Head of caudate nucleus (tissue), 42 donors: ENCODE results near the gene PDHX.
"Not testable (repeated sequence)": the region's sequence is repeated elsewhere in the genome, so short reads cannot be mapped to it uniquely, and the experiment has no call there.

Source experiments
- DNase-seq, 42 donors: peaks; one replicate each; pipeline versions ENCODE4 v3.0.0 to v3.0.0-alpha.2; 2020 to 2021; ENCODE audit warnings: mixed read lengths in 7 of 42
- intact Hi-C: fragments of 100-400 bp; cut with DNase I; formaldehyde crosslinking; loops from one replicate; pipeline ENCODE4 v1.15.0; 2022

PDHX gene

DNA sequence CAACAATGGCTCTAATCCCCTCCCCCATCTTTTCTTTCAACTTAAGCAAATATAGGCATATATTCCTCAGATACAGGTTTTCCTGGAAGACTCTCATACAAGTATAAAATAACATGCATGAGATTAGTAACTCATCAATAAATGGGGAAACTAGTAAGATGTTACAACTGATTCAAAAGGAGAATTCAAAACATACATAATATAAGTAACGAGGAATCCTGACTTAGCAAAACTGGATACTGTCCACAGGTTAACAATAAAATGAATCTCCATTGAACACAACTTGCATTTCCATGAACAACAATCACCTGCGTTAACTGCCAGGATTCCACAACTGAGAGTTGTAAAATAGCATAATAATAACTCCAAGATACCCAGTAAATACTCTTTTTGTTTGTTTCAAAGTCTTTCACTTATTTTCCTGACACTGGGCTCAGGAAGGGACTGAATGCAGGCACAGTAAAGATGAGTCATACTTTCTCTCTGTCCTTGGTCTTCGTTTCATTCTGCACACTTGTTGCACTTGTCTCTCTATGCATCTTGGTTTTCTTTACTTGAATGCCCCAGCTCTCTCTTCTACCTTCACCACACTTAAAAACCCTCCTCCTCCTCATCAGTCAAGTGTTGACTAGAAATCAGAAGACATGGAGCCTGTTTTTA is 8.4 kb upstream of the PDHX start:
- no peak for DNase-seq
- intact Hi-C loops = loop anchor here (10.0 kb wide), 1 partner anchor 543 kb away; no protein-coding TSS in a partner anchor

- no peak for DNase-seq
- intact Hi-C loops = loop anchor here (10.0 kb wide), 1 partner anchor 545 kb away; no protein-coding TSS in a partner anchor
Observed at GRCh38 chr11:34909415-34909814, 7.0 kb upstream of the PDHX start.

GRCh38 chr11:34909955-34910354 is 6.5 kb upstream of the PDHX start:
- intact Hi-C loops = loop anchor here (10.0 kb wide), 1 partner anchor 545 kb away; no protein-coding TSS in a partner anchor
- no peak for DNase-seq

GRCh38 chr11:34910817-34911216 is 5.6 kb upstream of the PDHX start:
- intact Hi-C loops = no loop called here
- DNase-seq = no peak

GRCh38 chr11:34911676-34912075 is 4.7 kb upstream of the PDHX start:
- no peak for DNase-seq
- intact Hi-C loops = no loop called here

GRCh38 chr11:34913556-34913955 is 2.9 kb upstream of the PDHX start:
- DNase-seq, intact Hi-C loops: not testable (repeated sequence)

DNA sequence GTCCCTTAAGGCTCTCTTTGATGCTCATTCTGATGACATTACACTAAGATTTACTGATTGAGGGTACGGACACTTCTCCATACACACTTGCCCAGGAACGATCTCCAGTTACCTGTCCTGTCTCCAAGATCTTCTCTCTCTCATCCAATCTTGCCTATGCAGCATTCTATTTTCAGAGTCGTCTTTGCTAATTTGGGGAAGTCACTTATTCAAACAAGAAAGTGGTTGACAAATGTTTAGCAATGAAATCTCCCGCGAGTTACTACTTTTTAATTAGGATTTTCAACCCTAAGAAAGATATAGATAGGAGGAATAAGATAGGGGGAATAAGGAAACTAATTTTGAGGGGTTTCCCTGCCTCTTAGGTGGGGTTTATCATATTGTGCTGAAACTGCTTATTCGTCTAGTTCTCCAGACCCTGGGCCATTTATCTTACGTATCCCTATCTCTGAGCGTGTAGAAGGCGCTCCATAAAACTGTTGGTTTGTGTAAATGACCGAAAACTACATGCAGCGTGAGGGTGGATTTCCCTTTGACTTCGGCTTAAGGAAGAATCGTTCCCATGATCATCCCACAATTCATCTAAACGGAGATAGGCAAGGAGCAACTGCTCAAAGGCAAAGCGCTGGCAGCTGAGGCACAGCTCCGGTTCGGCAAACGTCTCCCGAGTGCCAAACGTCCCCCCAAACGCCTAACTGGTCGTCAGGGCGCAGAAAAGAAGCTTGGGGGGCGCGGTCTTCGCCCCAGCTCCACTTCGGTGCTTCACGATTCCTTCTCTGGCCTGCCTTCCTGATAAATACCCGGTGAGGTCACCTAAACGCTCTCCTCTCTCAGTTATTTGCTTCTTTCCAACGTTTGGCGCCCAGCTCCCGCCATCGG is 1.0 kb upstream of the PDHX start:
- intact Hi-C loops = no loop called here
- peak in 33 of 42 donors; percentile 18 to 71 (median 39) for DNase-seq

- DNase-seq = peak in 22 of 42 donors; percentile 6 to 67 (median 28)
- intact Hi-C loops = no loop called here
Observed at GRCh38 chr11:34916843-34917770, 689 bp downstream of the PDHX start.

GRCh38 chr11:34921156-34921555 is 4.7 kb downstream of the PDHX start:
- intact Hi-C loops = loop anchor here (10.0 kb wide), 1 partner anchor 564 kb away; no protein-coding TSS in a partner anchor
- no peak for DNase-seq

DNA sequence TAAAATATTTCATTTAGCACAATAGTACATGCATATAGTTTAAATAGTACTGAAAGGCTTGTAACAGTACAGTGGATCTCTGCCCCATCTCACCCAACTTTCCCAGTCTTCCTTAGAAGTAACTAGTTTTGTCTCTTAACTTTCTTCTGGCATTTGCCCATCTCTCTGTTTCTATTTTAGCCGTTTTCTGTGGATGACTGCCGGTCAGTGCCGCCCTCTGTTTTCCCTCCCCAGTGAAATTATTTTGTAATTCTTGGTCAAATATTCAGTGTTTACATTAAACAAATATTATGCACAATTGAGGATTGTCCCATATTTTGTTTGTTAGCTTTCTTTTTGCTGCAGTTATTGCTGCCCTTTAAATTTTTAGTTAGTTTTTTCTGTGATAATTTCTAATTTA is 8.3 kb downstream of the PDHX start:
- no peak for DNase-seq

GRCh38 chr11:34926101-34926830 is 9.8 kb downstream of the PDHX start:
- DNase-seq = peak in 7 of 42 donors; percentile 7 to 58 (median 33)
- intact Hi-C loops = loop anchor here (5.0 to 10.0 kb wide), 2 partner anchors 466 to 559 kb away; no protein-coding TSS in a partner anchor

More for the DNA sequence above, 8.3 kb downstream of the PDHX start:
- intact Hi-C loops = loop anchor here (5.0 to 10.0 kb wide), 2 partner anchors 468 to 560 kb away; no protein-coding TSS in a partner anchor

DNA sequence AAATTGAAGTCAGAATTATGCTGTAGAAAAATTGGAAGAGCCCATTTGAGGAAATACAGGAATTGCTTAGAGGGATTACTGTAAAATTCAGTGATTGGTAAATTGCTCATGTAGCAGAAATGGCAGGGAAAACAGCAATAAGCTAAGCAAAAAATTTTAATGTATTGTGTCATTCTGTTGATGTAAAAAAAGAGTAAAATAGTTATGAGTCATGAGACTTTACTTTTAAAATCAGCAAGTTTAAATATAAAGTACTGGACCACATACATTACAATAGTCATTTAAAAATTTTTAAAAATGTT is 10.4 kb downstream of the PDHX start:
- intact Hi-C loops = loop anchor here (5.0 to 10.0 kb wide), 2 partner anchors 466 to 558 kb away; no protein-coding TSS in a partner anchor
- DNase-seq = no peak

GRCh38 chr11:34928268-34928959 is 12.0 kb downstream of the PDHX start:
- no peak for DNase-seq
- intact Hi-C loops = loop anchor here (5.0 to 10.0 kb wide), 2 partner anchors 464 to 556 kb away; no protein-coding TSS in a partner anchor

DNA sequence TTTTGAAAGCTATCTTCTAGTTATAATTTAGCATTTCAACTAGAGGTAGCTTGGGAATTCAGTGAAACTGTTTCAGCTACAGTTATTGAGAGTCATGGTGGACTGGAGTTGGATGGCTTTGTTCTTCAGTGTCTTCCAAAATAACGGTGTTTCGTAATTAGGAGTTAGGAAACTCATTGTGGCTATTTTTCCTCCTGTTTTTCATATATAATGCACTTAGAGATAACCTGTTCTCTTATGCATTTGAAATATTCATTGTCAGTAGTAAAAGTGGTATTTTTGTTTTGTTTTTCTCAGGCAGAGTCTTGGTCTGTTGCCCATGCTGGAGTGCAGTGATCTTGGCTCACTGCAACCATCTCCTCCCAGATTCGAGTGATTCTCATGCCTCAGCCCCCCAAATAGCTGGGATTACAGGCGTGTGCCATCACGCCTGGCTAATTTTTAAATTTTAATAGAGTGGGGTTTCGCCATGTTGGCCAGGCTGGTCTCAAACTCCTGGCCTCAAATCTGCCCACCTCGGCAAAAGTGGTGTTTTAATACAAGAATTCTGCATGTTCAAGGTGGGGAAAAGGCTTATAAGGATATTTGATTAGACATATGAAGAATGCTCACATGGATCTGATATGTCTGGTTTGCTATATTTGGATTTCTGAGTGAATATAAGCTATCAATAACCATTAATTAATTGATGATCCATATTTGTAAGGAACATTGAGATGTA is 12.7 kb downstream of the PDHX start:
- DNase-seq = no peak
- intact Hi-C loops = loop anchor here (5.0 to 10.0 kb wide), 2 partner anchors 463 to 556 kb away; no protein-coding TSS in a partner anchor

GRCh38 chr11:34929794-34930763 is 13.7 kb downstream of the PDHX start:
- DNase-seq = no peak

More at GRCh38 chr11:34929794-34930763, 13.7 kb downstream of the PDHX start:
- intact Hi-C loops = loop anchor here (5.0 to 10.0 kb wide), 2 partner anchors 462 to 555 kb away; no protein-coding TSS in a partner anchor
